AG04450 (cell line): ENCODE results near the gene DYNC2I2. TPM values are rescaled to one million over a fixed set of nuclear protein-coding genes. Genes with fewer than 3 reads are reported as not detected.
"Not testable (repeated sequence)": the region's sequence is repeated elsewhere in the genome, so short reads cannot be mapped to it uniquely, and the experiment has no call there.

ENCODE experiments used
- CTCF ChIA-PET: fragments of 300-600, 350-600 bp; formaldehyde crosslinking; extraction: SDS; loops from one replicate; lab custom pipeline; 2022; ENCODE audit warnings: antibody characterized with exemption, inconsistent platforms; lab: Charles Lee
- POLR2A ChIA-PET: fragments of 350-600 bp; formaldehyde crosslinking; extraction: SDS; loops from one replicate; lab custom pipeline; 2021; ENCODE audit warnings: antibody characterized with exemption, inconsistent platforms; lab: Yijun Ruan, JAX
- DNase-seq: peaks from one replicate; pipeline ENCODE4 v3.0.0-alpha.2; 2011; ENCODE audit warnings: low read depth, low spot score
- H3K27ac ChIP-seq: one replicate; pipeline ENCODE4 v1.5.1; 2012; ENCODE audit warnings: low read depth, low read length, control low read depth
- H3K27me3 ChIP-seq: one replicate; pipeline ENCODE4 v1.6.0; 2012; ENCODE audit warnings: low read length; ENCODE audit not compliant: control insufficient read depth, insufficient read depth
- H3K4me3 ChIP-seq: 2 replicates; pipeline ENCODE4 v1.5.1; 2011; ENCODE audit warnings: mild to moderate bottlenecking, low read depth, low read length, control low read depth
- H3K9me3 ChIP-seq: 2 replicates; pipeline ENCODE4 v1.5.1; 2012; ENCODE audit warnings: low read length; ENCODE audit not compliant: control insufficient read depth, insufficient read depth
- CTCF ChIP-seq: IDR thresholded peaks from 2 replicates; pipeline ENCODE4 v1.5.1; 2011; ENCODE audit warnings: low read depth, low read length, control low read depth, inconsistent platforms
- polyA plus RNA-seq: library from polyadenylated mRNA; depleted of rRNA; stranded (reverse); fragments of >200 nt; gene quantifications from 2 replicates; pipeline ENCODE4 v1.2.3, GENCODE V29; 2011; rRNA removed

DYNC2I2 gene
- polyA plus RNA-seq, 1 experiment, result 10.9 TPM

- CTCF ChIA-PET, result interaction anchor here (1.7 kb wide), 1 partner anchor 225 kb away, joined by 4 read pairs; no protein-coding TSS in a partner anchor
These were observed 69.2 kb downstream of the DYNC2I2 start for GRCh38 chr9:128587453-128587852.

GRCh38 chr9:128586934-128587333 lies 69.7 kb downstream of the DYNC2I2 start:
- DNase-seq, CTCF ChIA-PET, H3K27me3 ChIP-seq, H3K9me3 ChIP-seq, H3K27ac ChIP-seq, POLR2A ChIA-PET, H3K4me3 ChIP-seq: not testable (repeated sequence)

More at GRCh38 chr9:128587453-128587852, 69.2 kb downstream of the DYNC2I2 start:
- Histone ChIP-seq H3K9me3 (no peaks in the 10 kb centered on the region), H3K4me3 (no peak overlapping the region), H3K27ac (no peak overlapping the region), H3K27me3 (no peaks in the 10 kb centered on the region)
- no peak for TF ChIP-seq CTCF
- POLR2A ChIA-PET, result interaction anchor here (0.6 kb wide), 1 partner anchor 190 kb away, joined by 3 read pairs; no protein-coding TSS in a partner anchor
- no peak for DNase-seq

GRCh38 chr9:128585155-128585554 lies 71.5 kb downstream of the DYNC2I2 start:
- POLR2A ChIA-PET, result interaction anchor here (0.7 kb wide), 1 partner anchor 175 kb away, joined by 7 read pairs; no protein-coding TSS in a partner anchor
- CTCF ChIA-PET, H3K4me3 ChIP-seq, DNase-seq, H3K9me3 ChIP-seq, H3K27ac ChIP-seq, H3K27me3 ChIP-seq: not testable (repeated sequence)

Other genes with a start within 250 kb of the DYNC2I2 start
- gene CERCAM, start 236.0 kb downstream of the DYNC2I2 start, polyA plus RNA-seq, result 54.9 and 72.1 TPM in 2 replicates
- 16.8 and 19.4 TPM in 2 replicates for gene ODF2, start 200.8 kb downstream of the DYNC2I2 start, polyA plus RNA-seq
- 21.6 and 27.3 TPM in 2 replicates for gene GLE1, start 152.1 kb downstream of the DYNC2I2 start, polyA plus RNA-seq
- gene SPTAN1, start 104.3 kb downstream of the DYNC2I2 start, polyA plus RNA-seq, result 211 and 275 TPM in 2 replicates
- gene SET, start 32.4 kb upstream of the DYNC2I2 start, polyA plus RNA-seq, result 193 and 259 TPM in 2 replicates
- 1.7 and 2.2 TPM in 2 replicates for gene PKN3, start 45.7 kb upstream of the DYNC2I2 start, polyA plus RNA-seq
- gene ZDHHC12, start 67.3 kb upstream of the DYNC2I2 start, polyA plus RNA-seq, result 23.2 and 33.7 TPM in 2 replicates
- 28.0 and 38.4 TPM in 2 replicates for gene ZER1, start 115.1 kb upstream of the DYNC2I2 start, polyA plus RNA-seq
- 25.7 and 27.4 TPM in 2 replicates for gene TBC1D13, start 130.4 kb upstream of the DYNC2I2 start, polyA plus RNA-seq
- 6.3 and 7.8 TPM in 2 replicates for gene ENDOG, start 161.7 kb upstream of the DYNC2I2 start, polyA plus RNA-seq
- 19.1 and 24.7 TPM in 2 replicates for gene SPOUT1, start 172.9 kb upstream of the DYNC2I2 start, polyA plus RNA-seq
- gene KYAT1, start 225.1 kb upstream of the DYNC2I2 start, polyA plus RNA-seq, result 5.2 and 7.0 TPM in 2 replicates
- gene LRRC8A, start 225.3 kb upstream of the DYNC2I2 start, polyA plus RNA-seq, result 25.3 and 31.7 TPM in 2 replicates